ENCODE data around the gene TVP23B.
A peak's percentile ranks its signal among the peaks of the same experiment; 100 is the strongest.
"Not testable (repeated sequence)": the region's sequence is repeated elsewhere in the genome, so short reads cannot be mapped to it uniquely, and the experiment has no call there.

Gene TVP23B

GRCh38 chr17:18791402-18791801 lies 10.4 kb downstream of the TVP23B start:
- DNase-seq = not testable (repeated sequence)

GRCh38 chr17:18794841-18795240 lies 13.9 kb downstream of the TVP23B start:
- DNase-seq = not testable (repeated sequence)

GRCh38 chr17:18796887-18797286 lies 15.9 kb downstream of the TVP23B start:
- not testable (repeated sequence) for DNase-seq

- not testable (repeated sequence) for DNase-seq
Measured at GRCh38 chr17:18803458-18804245, 22.7 kb downstream of the TVP23B start.

- not testable (repeated sequence) for DNase-seq
Measured at GRCh38 chr17:18815924-18816323, 34.9 kb downstream of the TVP23B start.

DNA sequence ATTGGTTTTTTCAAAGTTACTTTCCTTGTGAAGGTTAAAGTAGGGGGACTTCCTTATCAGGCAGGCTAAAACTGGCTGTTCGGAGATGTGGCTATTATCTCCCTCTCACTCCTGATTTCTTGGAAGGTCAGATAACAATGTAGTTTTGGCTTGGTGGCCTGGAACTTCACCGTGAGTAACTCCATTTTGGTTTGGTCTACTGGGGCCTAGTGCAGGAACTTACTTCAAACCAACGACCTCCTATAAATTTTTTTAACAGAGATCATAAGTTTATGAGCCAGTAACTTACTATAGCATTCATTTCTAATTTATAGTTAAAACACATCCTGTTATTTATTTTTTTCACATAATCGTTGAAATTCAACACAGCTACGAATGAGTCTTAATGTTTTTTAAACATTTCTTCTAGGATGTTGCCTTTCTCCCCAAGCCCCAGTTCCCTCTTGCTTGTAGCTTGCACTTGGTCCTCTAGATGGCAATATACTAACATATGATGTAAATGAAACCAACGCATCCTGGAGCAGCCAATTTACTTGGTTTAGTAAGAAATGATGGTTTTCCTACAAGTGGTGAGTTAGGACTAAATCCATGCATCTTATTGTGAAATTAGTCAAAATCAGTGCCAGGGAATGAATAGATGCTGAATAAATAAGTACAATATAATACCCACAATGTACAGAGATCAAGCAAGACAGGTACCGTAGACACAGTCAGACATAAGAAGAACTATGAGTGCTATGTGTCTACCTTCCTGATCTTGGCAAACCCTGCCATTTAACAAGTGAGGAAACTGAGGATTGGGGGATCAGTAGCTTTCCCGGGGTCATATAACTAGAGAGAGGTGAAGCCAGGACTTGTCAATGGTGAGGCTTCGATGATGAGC lies 35.7 kb downstream of the TVP23B start:
- peak in 13 of 56 donors; percentile 2 to 56 (median 11) for DNase-seq

- not testable (repeated sequence) for DNase-seq
Measured at GRCh38 chr17:18821430-18821829, 40.4 kb downstream of the TVP23B start.

GRCh38 chr17:18827613-18828012 lies 46.6 kb downstream of the TVP23B start:
- not testable (repeated sequence) for DNase-seq

- DNase-seq = no peak
Measured at GRCh38 chr17:18848501-18848900, 67.5 kb downstream of the TVP23B start.

DNA sequence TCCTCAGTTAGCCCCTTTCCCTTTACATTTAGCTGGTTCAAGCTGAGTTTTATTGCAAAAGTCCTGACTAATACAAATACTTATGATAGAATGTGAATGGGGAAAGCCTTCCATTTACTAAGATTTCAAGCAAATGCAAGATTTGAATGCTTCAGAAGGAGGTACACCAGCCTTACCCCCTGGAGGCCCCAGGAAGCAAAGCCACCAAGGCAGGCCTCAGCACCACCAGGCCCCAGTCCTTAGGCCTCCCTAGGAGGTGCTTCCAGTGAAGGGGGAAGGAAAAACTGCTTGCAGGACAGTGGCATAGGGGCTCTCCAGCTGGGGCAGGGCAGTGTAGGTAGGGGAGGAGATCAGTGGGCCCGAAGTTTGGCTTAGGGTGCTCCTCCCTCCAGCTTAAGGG lies 69.7 kb downstream of the TVP23B start:
- DNase-seq = no peak

- no peak for DNase-seq
Measured at GRCh38 chr17:18851201-18851600, 70.2 kb downstream of the TVP23B start.

DNA sequence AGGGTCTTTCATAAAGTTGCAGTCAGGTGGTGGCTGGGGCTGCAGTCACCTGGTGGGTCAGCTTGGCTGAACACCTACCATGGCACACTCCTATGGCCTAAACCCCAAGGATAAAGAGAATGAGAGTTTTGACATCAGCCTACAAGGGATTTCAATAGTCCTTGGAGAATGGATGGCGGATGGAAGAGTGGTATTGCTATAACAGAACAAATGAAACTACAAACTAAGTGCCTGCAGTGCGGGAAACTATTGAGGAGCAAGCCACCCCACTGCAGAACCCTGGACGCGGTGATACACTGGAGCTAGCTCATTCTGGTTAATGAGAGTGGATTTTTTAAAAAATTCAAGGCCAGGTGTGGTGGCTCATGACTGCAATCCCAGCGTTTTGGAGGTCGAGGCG lies 74.0 kb downstream of the TVP23B start:
- DNase-seq = no peak

GRCh38 chr17:18855831-18856569 lies 75.0 kb downstream of the TVP23B start:
- peak; percentile 60 to 97 (median 93) for DNase-seq
